ENCODE measurements around the gene LOXL3.
"Not testable (repeated sequence)": the region's sequence is repeated elsewhere in the genome, so short reads cannot be mapped to it uniquely, and the experiment has no call there.

LOXL3 gene

GRCh38 chr2:74572178-74572925, 18.6 kb upstream of the LOXL3 start:
- DNase-seq (ENCODE audit: low spot score): no peak

GRCh38 chr2:74571058-74571457, 17.3 kb upstream of the LOXL3 start:
- no peak for DNase-seq (ENCODE audit: low spot score)

GRCh38 chr2:74569686-74570085, 15.9 kb upstream of the LOXL3 start:
- no peak for DNase-seq (ENCODE audit: low spot score)

GRCh38 chr2:74567881-74568280, 14.1 kb upstream of the LOXL3 start:
- no peak for DNase-seq (ENCODE audit: low spot score)

GRCh38 chr2:74566754-74567085, 13.0 kb upstream of the LOXL3 start:
- no peak for DNase-seq (ENCODE audit: low spot score)

GRCh38 chr2:74566076-74566753, 12.5 kb upstream of the LOXL3 start:
- no peak for DNase-seq (ENCODE audit: low spot score)

GRCh38 chr2:74564222-74564621, 10.5 kb upstream of the LOXL3 start:
- no peak for DNase-seq (ENCODE audit: low spot score)

- no peak for DNase-seq (ENCODE audit: low spot score)
Observed at GRCh38 chr2:74562126-74562775, 8.5 kb upstream of the LOXL3 start.

GRCh38 chr2:74561022-74561421, 7.3 kb upstream of the LOXL3 start:
- not testable (repeated sequence) for DNase-seq (ENCODE audit: low spot score)

GRCh38 chr2:74560591-74560990, 6.8 kb upstream of the LOXL3 start:
- no peak for DNase-seq (ENCODE audit: low spot score)

GRCh38 chr2:74559912-74560311, 6.2 kb upstream of the LOXL3 start:
- no peak for DNase-seq (ENCODE audit: low spot score)

- DNase-seq (ENCODE audit: low spot score): no peak
Observed at GRCh38 chr2:74558284-74559230, 4.8 kb upstream of the LOXL3 start.

GRCh38 chr2:74556831-74557370, 3.2 kb upstream of the LOXL3 start:
- no peak for DNase-seq (ENCODE audit: low spot score)

GRCh38 chr2:74556159-74556558, 2.4 kb upstream of the LOXL3 start:
- DNase-seq (ENCODE audit: low spot score): no peak

- no peak for DNase-seq (ENCODE audit: low spot score)
Observed at GRCh38 chr2:74555610-74556103, 1.9 kb upstream of the LOXL3 start.

- DNase-seq (ENCODE audit: low spot score): no peak
Observed at GRCh38 chr2:74554820-74555531, 1.2 kb upstream of the LOXL3 start.

- no peak for DNase-seq (ENCODE audit: low spot score)
Observed at GRCh38 chr2:74552914-74553811, 579 bp downstream of the LOXL3 start.

GRCh38 chr2:74551942-74552913, 1.5 kb downstream of the LOXL3 start:
- DNase-seq (ENCODE audit: low spot score): no peak

GRCh38 chr2:74551530-74551929, 2.2 kb downstream of the LOXL3 start:
- no peak for DNase-seq (ENCODE audit: low spot score)
